H1 (cell line): Measurements from ENCODE around the gene CD44.

Experiments
- ATF2 ChIP-seq: IDR thresholded peaks from 2 replicates; pipeline ENCODE4 v1.6.1; 2012; ENCODE audit warnings: low read length, inconsistent platforms
- BRCA1 ChIP-seq: IDR thresholded peaks from 2 replicates; pipeline ENCODE4 v1.6.1; 2012; ENCODE audit warnings: low read depth, low read length, improper control_type of control experiment
- EP300 ChIP-seq, 2 experiments: IDR thresholded peaks; 1 replicate in 1 of 2; 2 replicates in 1 of 2; pipeline ENCODE4 v1.6.1; 2011 to 2012; ENCODE audit warnings: low read depth in 2 of 2, low read length in 2 of 2, mild to moderate bottlenecking in 2 of 2, borderline replicate concordance in 1 of 2, inconsistent platforms in 1 of 2, moderate library complexity in 1 of 2
- EZH2 ChIP-seq: fragments of 200-600 bp; sonication (generic); IDR thresholded peaks from 2 replicates; pipeline ENCODE4 v1.7.1; 2012; ENCODE audit warnings: low read depth, mild to moderate bottlenecking, moderate library complexity, low read length, inconsistent platforms; ENCODE audit not compliant: severe bottlenecking
- JUND ChIP-seq: IDR thresholded peaks from 2 replicates; pipeline ENCODE4 v1.6.1; 2011; ENCODE audit warnings: mild to moderate bottlenecking, improper control_type of control experiment, low read length
- MAFK ChIP-seq: IDR thresholded peaks from 2 replicates; pipeline ENCODE4 v1.6.1; 2012; ENCODE audit warnings: low read depth, mild to moderate bottlenecking, improper control_type of control experiment, low read length
- POLR2A ChIP-seq, 2 experiments: IDR thresholded peaks; 1 replicate in 1 of 2; 2 replicates in 1 of 2; pipeline ENCODE4 v1.6.1; 2011; ENCODE audit warnings: low read depth in 2 of 2, low read length in 2 of 2, mild to moderate bottlenecking in 2 of 2; ENCODE audit errors: control extremely low read depth in 1 of 2
- POLR2AphosphoS5 ChIP-seq: IDR thresholded peaks from 2 replicates; pipeline ENCODE4 v1.6.1; 2011; ENCODE audit warnings: low read depth, low read length
- SIX5 ChIP-seq: IDR thresholded peaks from 2 replicates; pipeline ENCODE4 v1.6.1; 2011; ENCODE audit warnings: mild to moderate bottlenecking, low read depth, low read length
- SRF ChIP-seq: IDR thresholded peaks from 2 replicates; pipeline ENCODE4 v1.6.1; 2011; ENCODE audit warnings: mild to moderate bottlenecking, low read depth, low read length, moderate library complexity
- TAF1 ChIP-seq: IDR thresholded peaks from 2 replicates; pipeline ENCODE4 v1.6.1; 2011; ENCODE audit warnings: mild to moderate bottlenecking, low read depth, low read length
- TF ChIP-seq, protein P1 (sequence below), 3 experiments: IDR thresholded peaks; 1 replicate in 2 of 3; 2 replicates in 1 of 3; pipeline versions ENCODE4 v1.5.1 to v1.6.1; 2011; ENCODE audit warnings: low read length in 3 of 3, mild to moderate bottlenecking in 3 of 3, inconsistent platforms in 2 of 3, low read depth in 1 of 3, moderate library complexity in 1 of 3; ENCODE audit not compliant: insufficient read depth in 1 of 3; ENCODE audit errors: control extremely low read depth in 1 of 3

- TF ChIP-seq, protein P1, sequence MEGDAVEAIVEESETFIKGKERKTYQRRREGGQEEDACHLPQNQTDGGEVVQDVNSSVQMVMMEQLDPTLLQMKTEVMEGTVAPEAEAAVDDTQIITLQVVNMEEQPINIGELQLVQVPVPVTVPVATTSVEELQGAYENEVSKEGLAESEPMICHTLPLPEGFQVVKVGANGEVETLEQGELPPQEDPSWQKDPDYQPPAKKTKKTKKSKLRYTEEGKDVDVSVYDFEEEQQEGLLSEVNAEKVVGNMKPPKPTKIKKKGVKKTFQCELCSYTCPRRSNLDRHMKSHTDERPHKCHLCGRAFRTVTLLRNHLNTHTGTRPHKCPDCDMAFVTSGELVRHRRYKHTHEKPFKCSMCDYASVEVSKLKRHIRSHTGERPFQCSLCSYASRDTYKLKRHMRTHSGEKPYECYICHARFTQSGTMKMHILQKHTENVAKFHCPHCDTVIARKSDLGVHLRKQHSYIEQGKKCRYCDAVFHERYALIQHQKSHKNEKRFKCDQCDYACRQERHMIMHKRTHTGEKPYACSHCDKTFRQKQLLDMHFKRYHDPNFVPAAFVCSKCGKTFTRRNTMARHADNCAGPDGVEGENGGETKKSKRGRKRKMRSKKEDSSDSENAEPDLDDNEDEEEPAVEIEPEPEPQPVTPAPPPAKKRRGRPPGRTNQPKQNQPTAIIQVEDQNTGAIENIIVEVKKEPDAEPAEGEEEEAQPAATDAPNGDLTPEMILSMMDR (IDR thresholded peaks at IDR 0.05; ENCODE audit: control extremely low read depth in 1 of 3, insufficient read depth in 1 of 3, low read depth in 1 of 3, low read length in 3 of 3), result no peak
- TF ChIP-seq SRF, result no peak
- TF ChIP-seq SIX5, result no peak
- no peak for TF ChIP-seq TAF1
- no peak for TF ChIP-seq BRCA1
- TF ChIP-seq JUND, result no peak
- no peak for TF ChIP-seq POLR2AphosphoS5
- TF ChIP-seq ATF2, result no peak
- no peak for TF ChIP-seq EZH2
- TF ChIP-seq POLR2A (IDR thresholded peaks at IDR 0.05; ENCODE audit: control extremely low read depth in 1 of 2, low read depth in 2 of 2, low read length in 2 of 2), result no peak
- TF ChIP-seq EP300 (IDR thresholded peaks at IDR 0.05; ENCODE audit: borderline replicate concordance in 1 of 2, low read depth in 2 of 2, low read length in 2 of 2), result no peak
- TF ChIP-seq MAFK, result no peak
Measured at GRCh38 chr11:35260342-35260985, 121.5 kb downstream of the CD44 start.
